Measurements from ENCODE around the gene AFDN.

- TF ChIP-seq CTCF (conservative IDR thresholded peaks at IDR 0.05) = no peak
- TF ChIP-seq EZH2 (IDR thresholded peaks at IDR 0.05; ENCODE audit: low read depth) = no peak
Observed at GRCh38 chr6:167936051-167936450, 109.3 kb downstream of the AFDN start.

All from PC-9 (cell line).